ENCODE data around the gene BIRC5.

DNA sequence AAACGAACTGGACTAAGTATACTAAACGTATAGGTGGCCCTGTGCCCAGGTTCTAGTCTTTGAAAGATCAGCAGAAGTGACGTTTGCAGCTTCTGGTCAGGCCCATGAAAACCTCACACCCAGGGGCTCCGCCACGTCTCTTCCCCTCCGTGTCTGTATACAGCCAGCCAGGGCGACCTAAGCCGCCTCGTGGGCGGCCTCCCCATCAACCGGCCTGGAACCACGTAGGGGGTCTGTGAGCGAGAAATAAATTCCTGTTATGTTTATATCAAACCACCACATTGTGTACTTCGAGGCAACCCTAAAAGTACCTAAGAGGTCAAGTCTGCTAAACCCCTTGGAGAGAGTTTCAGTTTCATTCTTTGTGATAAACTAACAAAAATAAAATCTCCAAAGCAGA lies 34.0 kb upstream of the BIRC5 start:
- TF ChIP-seq POLR2A (IDR thresholded peaks at IDR 0.05; ENCODE audit: low read depth, low read length) (no peak), TAF1 (IDR thresholded peaks at IDR 0.05; ENCODE audit: borderline replicate concordance, low read depth, low read length) (no peak), POLR2AphosphoS5 (IDR thresholded peaks at IDR 0.05; ENCODE audit: low read depth, low read length) (no peak)
